NCI-H748 (cell line): Measurements from ENCODE around the gene PRDM2.
A peak's percentile ranks its signal among the peaks of the same experiment; 100 is the strongest.
"Not testable (repeated sequence)": the region's sequence is repeated elsewhere in the genome, so short reads cannot be mapped to it uniquely, and the experiment has no call there.

Experiments used
- DNase-seq: peaks from one replicate; lab custom pipeline; 2025; ENCODE audit not compliant: unreplicated experiment; lab: John Stamatoyannopoulos, UW

PRDM2 gene, protein sequence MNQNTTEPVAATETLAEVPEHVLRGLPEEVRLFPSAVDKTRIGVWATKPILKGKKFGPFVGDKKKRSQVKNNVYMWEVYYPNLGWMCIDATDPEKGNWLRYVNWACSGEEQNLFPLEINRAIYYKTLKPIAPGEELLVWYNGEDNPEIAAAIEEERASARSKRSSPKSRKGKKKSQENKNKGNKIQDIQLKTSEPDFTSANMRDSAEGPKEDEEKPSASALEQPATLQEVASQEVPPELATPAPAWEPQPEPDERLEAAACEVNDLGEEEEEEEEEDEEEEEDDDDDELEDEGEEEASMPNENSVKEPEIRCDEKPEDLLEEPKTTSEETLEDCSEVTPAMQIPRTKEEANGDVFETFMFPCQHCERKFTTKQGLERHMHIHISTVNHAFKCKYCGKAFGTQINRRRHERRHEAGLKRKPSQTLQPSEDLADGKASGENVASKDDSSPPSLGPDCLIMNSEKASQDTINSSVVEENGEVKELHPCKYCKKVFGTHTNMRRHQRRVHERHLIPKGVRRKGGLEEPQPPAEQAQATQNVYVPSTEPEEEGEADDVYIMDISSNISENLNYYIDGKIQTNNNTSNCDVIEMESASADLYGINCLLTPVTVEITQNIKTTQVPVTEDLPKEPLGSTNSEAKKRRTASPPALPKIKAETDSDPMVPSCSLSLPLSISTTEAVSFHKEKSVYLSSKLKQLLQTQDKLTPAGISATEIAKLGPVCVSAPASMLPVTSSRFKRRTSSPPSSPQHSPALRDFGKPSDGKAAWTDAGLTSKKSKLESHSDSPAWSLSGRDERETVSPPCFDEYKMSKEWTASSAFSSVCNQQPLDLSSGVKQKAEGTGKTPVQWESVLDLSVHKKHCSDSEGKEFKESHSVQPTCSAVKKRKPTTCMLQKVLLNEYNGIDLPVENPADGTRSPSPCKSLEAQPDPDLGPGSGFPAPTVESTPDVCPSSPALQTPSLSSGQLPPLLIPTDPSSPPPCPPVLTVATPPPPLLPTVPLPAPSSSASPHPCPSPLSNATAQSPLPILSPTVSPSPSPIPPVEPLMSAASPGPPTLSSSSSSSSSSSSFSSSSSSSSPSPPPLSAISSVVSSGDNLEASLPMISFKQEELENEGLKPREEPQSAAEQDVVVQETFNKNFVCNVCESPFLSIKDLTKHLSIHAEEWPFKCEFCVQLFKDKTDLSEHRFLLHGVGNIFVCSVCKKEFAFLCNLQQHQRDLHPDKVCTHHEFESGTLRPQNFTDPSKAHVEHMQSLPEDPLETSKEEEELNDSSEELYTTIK (N-terminal part only)

DNA sequence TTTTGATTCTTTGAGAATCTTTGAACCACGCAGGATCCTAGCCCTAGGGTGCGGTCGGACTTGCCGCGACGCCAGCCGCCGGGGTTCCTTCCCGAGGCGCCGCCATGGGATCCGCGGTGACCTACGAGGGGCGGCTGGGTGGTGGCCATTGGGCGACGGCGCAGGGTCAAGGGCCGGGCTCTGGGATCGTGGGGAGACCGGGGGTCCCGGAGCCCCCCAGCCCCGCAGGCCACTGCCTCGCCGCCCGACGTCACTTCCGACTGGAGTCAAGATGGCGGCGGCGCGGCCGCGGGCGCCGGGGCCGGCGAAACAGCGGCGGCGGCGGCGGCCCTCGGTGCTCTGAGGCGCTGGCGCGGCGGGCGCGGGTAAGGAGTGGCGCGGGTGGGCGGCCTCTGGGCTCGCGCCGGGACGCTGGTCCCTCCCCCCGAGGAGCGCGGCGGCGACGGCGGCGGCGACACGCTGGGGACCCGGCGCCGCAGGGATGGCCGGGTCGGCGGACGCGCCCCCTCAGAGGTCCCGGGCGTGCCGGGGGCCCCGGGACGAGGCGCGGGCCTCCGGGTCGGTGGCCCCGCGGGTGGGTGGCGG lies at the start of gene PRDM2:
Gene PRDM2 (plus strand): TSS at position 253 of the 585 bp plus-strand sequence. CDS start 15,418 bp downstream, outside the sequence.
- DNase-seq, result peak; percentile 52

DNA sequence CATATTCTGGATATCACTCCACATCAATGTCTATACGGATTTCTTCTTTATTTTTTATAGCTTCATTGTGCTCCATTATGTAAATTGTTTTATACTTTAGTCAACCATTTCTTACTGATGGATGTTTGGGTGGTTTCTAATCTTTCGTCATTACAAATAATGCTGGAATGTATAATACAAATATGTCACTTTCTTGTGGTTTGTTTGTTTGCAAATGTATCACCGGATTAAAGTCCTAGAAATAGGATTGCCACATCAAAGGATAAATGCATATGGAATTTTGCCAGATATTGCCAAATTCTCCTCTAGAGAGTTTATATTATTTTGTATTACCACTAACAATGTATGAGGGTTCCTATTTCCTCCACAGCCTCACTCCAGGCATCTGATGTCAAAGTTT lies 48.7 kb upstream of the PRDM2 start:
- DNase-seq, result no peak

DNA sequence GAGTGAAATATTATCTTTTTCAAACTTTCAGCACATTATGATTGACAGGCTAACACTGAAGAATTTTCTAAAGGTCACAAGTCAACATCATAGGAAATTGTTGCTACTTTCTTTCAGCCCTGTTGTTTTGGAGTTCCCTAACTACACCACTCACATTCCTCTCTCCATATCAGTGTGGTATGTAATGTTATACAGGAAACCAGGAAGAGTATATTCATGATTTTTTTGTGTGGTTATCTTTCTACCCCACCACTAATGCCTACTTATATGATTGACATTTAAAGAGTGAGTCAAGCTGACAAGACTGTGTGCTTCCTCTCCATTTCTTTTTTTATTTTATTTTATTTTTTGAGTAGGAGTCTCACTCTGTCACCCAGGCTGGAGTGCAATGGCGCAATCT lies 47.8 kb upstream of the PRDM2 start:
- no peak for DNase-seq

DNA sequence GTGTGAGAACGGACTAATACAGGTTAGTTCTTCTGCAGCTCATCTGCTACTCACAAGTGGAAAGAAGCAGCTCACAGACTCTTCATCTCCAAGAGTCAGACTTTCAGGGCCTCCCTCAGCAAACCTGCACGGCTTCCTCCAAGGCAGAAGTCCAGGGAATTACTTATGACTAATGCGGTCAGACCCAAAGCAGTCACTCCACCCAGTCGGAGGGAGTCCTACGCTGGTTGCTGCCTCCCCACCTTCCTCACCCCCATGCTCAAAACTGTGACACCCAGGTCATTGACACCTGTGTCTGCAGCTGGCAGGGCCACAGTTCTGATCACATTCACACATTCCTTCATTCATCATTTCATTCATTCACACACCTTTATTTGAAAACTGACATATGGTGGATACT lies 38.4 kb upstream of the PRDM2 start:
- no peak for DNase-seq

DNA sequence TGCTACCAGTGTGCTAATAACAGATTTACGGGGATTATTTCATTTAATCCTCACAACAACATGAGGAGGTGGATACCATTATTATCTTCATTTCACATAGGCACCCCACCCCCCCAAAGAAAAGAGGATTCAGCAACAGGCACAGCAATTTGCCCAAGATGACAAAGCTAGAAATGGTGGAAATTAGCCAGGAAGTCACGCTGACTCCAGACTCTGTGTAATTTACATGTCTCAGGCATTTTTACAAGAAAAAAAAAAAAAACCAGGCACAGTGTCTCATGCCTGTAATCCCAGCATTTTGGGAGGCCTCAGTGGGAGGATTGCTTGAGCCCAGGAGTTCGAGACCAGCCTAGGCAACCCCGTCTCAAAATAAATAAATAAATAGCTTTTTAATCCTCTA lies 37.5 kb upstream of the PRDM2 start:
- DNase-seq, result no peak

DNA sequence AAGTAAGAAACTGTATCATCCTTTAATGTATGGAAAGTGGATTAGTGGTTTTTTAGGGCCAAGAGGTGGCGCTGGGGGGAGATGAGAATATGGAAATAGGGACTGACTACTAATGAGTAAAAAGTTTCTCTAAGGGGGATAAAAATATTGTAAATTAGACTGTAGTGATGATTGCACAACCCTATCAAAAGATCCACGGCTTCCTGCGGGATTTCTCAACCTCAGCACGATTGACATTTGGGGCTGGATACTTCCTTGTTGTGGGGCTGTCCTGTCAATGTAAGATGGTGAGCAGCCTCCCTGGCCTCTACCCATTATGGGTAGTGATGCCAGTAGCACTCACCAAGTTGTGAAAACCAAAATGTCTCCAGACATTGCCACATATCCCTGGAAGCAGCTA lies 36.0 kb upstream of the PRDM2 start:
- no peak for DNase-seq

DNA sequence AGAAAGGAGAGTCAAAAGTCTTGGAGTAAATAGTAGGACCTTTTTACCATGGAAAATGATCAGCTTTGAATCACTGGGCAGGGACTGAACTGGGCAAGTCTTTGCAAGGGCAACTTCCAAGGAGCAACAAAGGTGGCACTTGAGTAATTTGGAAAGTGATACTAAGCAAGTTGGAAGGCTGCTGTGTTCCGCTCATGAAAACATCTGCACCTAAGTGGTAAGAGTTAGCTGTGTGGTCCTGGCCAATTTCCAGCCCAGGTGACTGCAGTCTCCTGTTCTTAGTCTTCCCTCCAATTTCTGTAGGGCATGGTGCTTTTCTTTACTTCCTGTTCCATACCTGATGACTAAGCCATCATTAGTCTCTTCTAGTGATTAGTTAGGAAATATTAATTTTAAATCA lies 35.5 kb upstream of the PRDM2 start:
- no peak for DNase-seq

DNA sequence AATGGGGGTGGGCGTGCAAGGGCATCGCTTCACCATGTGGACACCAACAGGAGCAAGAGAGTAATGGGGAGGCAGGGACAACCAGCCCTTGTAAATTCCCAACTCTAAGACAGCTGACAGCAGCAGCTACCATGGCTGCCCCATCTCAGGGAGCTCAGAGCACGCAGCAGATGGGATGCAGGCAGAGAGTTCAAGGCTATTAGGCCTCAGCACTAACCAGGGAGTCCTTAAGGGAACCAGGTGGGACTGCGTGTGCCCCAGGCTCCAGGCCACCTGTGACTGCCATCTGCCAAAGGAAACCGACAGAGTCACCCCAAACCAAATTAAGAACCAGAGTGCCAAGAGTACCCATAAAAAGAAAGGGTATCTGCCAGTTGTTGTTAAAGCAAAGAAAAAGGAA lies 33.7 kb upstream of the PRDM2 start:
- no peak for DNase-seq

DNA sequence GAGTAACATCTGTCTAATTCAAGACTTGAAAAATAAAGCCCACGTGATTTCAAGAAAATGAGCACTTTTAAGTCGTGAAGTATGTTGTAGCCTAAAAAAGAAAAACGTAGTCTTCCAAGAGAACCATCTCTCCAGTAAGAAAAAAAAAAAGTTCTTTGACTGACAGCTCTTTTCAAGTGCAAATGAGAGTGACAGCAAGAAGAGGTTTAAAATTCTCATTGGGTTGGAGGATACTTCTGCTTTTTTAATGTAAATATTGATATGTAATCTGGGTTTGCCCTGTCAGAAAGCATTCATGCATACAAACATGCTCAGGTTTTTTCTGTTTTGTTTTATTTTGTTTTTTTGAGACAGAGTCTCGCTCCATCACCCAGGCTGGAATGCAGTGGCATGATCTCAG lies 32.3 kb upstream of the PRDM2 start:
- no peak for DNase-seq

DNA sequence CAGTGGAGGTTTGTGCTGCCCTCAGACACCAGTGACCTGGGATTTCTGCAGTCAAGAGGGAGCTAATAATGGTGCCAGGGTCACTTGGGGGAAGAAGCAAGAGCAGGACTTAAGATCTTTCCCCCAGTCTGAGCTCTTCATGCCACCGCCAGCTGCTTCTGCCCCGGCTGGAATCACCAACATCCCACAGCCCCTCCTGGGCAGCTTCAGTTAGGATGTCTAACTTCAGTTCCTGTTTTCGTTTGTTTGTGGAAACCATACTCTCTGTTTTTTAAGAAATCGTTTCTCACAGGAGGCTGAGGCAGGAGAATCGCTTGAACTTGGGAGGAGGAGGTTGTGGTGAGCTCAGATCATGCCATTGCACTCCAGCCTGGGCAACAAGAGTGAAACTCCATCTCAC lies 25.6 kb upstream of the PRDM2 start:
- no peak for DNase-seq

DNA sequence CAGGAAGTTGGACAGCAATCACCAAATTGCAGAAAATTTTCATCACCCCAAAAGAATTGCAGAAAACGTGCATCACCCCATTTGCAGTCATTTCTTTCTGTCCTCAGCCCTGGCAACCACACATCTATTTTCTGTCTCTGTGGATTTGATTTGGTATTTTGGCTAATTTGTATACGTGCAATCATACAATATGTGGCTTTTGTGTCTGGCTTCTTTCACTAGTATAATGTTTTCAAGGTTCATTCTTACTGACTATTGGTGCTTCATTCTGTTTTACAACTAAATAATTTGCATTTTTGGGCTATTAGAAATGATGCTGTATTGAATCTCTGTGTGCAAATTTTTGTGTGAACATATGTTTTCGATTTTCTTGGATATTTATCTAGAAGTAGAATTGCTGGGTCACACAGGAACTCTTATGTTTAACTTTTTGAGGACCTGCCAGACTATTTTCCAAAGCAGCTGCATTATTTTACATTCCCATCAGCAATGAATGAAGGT lies 24.8 kb upstream of the PRDM2 start:
- DNase-seq, result no peak

DNA sequence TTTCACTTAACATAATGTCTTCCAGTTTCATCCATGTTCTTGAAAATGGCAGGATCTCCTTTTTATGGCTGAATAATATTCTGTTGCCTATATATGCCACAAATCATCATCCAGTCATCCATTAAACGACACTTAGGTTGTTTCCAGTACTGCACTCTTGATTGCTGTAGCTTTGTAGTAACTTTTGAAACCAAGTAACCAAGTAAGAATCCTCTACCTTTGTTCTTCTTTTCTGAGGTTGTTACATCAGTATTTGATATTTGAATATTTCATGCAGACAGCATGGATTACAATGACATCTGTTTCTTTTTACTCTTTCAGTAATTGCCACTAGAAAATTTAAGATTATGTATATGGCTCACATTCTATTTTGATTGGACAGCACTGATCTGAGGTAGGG lies 22.1 kb upstream of the PRDM2 start:
- DNase-seq, result no peak

DNA sequence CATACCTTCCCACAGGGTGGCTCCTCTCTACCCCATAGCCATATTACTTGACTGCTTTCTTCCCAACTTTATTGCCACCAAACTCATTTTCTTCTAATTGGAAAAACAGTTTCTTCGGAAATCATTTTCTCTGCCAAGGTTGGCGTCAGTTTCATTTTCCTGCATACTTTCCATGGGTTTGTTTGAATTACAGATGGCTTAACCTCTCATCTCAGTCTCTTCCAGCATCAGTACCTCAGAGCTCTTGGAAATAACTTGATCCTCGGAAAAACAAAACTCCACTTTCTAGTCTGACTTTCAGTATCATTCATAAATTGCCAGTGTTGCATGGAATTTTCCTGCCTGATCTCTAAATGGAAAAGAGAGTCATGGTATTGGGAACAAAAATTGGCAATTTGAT lies 20.3 kb upstream of the PRDM2 start:
- DNase-seq, result no peak

DNA sequence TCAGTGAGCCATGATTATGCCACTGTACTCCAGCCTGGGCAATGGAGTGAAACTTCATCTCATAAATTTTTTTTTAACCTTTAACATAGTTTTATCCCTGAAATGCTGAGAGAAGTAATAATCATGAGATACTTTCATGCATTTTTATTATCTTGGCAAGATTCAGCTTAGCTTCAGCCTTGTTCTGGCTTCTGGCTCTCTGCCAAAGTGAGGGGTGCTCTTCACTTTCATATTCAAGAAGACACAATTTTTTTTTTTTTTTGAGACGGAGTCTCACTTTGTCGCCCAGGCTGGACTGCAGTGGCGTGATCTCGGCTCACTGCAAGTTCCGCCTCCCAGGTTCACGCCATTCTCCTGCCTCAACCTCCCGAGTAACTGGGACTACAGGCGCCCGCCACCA lies 19.4 kb upstream of the PRDM2 start:
- DNase-seq, result not testable (repeated sequence)

DNA sequence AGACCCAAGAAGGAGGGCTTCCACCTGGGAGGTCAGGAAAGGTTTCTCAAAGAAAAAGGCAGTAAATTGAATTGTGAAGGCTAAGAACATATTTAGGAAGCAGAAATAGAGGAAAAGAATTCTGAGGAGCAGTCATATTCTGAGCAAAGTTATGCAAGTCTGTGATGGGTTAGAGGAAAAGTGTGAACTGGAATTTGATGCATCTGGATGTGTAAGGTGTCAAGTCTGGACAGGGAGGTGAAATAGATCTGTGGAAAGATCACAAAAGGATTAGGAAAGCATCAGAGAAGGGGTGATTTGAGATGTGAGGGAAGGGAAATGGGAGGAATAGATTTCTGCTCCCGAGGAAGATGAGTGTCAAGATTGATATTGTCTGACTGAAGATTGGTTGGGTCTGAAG lies 18.1 kb upstream of the PRDM2 start:
- no peak for DNase-seq

DNA sequence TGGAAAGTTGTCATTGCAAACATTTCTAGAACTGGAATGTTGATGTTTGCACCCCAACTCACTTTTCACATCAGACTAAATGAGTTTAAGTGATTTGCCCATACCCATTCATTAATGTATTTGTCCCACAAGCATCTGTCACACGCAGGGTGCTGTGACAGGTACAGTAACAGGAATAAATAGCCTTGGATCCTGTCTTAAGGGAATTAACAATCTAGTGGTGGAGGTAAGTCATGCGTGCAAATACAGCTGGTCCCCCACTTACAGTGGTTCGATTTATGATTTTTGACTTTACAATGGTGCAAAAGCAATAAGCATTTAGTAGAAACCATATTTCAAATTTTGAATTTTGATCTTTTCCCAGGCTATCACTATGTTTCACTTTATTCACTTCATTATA lies 17.5 kb upstream of the PRDM2 start:
- no peak for DNase-seq

DNA sequence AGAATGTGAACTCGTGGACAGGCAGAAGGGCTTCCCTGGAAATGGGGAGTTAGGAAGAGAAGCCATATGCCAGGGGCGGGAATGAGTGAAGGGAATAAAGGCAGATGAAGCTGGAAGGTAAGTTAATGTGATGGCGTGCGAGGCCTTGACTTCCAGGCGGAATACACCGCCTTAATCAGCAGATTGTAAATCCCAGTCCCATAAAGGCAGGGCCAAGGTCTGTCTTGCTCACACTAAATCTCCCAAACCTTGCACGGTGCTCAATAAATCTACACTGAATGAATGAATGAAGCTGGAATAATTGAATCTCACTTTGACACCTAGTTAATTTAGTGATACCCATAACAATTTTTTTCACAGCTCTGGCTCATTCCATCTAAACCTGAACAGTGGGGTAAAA lies 16.8 kb upstream of the PRDM2 start:
- DNase-seq, result no peak

DNA sequence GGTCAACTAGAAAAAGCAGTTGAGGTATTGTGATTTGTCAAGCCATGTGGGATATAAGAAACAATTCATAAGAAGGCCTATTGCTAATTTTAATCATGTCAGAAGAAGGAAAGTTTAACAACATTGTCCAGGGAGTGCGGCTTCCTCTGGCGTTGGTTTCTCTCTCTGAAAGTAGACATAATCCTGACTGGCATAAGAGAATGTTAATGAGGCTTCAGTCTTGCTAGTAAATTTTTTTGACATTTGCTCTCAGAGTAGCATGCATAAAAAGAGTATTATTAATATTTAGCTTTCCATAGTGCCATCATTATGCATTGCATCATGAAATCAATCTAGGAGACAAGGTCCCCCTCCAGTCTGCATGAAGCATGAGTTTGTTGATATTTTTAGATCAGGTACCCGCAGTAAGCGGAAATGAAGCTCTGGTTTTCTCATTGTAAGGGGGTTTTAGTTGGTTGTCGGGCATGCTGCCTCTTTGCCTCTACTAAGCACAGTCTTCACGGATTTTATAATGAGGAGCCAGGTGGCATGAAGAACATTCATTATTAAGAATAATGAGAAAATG lies 12.8 kb upstream of the PRDM2 start:
- DNase-seq, result no peak

DNA sequence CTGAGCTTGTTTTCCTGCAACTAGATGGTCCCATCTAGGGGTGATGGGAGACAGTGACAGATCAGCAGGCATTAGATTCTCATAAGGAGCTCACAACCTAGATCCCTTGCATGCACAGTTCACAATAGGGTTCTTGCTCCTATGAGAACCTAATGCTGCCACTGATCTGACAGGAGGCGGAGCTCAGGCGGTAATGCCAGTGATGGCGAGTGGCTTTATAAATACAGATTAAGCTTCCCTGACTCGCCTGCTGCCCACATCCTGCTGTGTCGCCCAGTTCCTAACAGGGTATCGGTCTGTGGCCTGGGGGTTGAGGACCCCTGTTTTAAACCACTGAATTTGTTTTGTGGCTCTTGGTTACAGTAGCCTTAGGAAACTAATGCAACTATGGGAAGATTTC lies 6.9 kb upstream of the PRDM2 start:
- not testable (repeated sequence) for DNase-seq

DNA sequence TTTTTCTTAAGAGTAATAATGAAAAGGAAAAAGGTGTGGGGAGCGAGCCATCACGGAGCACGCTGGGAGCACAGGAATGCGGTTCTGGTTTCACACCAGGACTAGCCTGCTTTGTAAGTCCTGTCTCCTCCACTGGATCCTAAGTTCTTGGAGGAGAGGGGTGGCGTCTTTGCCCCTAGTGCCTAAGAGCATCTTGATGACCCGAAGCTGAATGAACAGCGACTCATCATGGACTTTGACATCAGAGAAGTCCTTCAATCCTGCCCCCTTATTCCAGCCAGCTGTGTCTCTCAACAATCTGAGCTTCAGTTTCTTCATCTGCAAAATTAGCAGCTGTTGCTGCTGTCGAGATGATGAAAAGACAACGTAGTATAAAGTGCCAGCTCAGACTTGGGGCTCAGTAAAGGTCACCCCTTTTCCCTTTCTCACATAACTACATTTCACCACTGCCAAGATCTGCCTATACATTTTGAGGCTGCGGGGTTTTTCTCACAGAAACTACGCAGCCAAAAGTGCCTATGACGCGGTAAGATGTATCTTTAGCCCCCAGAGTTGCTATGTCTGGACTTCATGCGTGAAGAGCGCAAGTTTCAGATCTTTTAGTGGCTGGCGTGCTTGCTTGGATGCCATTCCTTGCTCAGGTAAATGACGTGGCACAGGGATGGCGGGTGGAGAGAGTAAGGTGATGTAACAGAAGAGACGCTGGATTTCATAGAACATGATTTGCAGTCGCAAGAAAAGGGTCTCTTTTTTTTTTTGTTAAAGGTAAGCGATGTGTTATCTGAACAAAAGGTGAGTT lies 4.9 kb upstream of the PRDM2 start:
- no peak for DNase-seq
